CD8-positive, alpha-beta memory T cell (primary cell): ENCODE results near the gene DES. TPM values are rescaled to one million over a fixed set of nuclear protein-coding genes. Genes with fewer than 3 reads are reported as not detected.
A peak's percentile ranks its signal among the peaks of the same experiment; 100 is the strongest.

Experiments used
- CTCF ChIA-PET: fragments of 350-600 bp; sonication (Branson Sonifier 250); formaldehyde crosslinking; loops from one replicate; lab custom pipeline; 2021; ENCODE audit warnings: antibody characterized with exemption; lab: Charles Lee
- POLR2A ChIA-PET: fragments of 350-600 bp; sonication (Branson Sonifier 250); formaldehyde crosslinking; loops from one replicate; lab custom pipeline; 2021; ENCODE audit warnings: antibody characterized with exemption; lab: Charles Lee
- DNase-seq, 5 donors: peaks; one replicate each; pipeline versions ENCODE4 v3.0.0 to v3.0.0-alpha.2; 2020 to 2022; ENCODE audit warnings: mixed read lengths in 1 of 5
- H3K27ac ChIP-seq: one replicate; pipeline ENCODE4 v1.7.0; 2013; ENCODE audit warnings: low read depth, mild to moderate bottlenecking, low read length, moderate library complexity
- H3K27me3 ChIP-seq: 2 replicates; pipeline ENCODE4 v1.7.0; 2013; ENCODE audit warnings: low read length, mild to moderate bottlenecking; ENCODE audit not compliant: insufficient read depth, poor library complexity, severe bottlenecking
- H3K36me3 ChIP-seq: 2 replicates; pipeline ENCODE4 v1.7.0; 2013; ENCODE audit warnings: mild to moderate bottlenecking, low read length, moderate library complexity; ENCODE audit not compliant: insufficient read depth
- H3K4me1 ChIP-seq: 2 replicates; pipeline ENCODE4 v1.7.0; 2013; ENCODE audit warnings: mild to moderate bottlenecking, low read length, moderate library complexity; ENCODE audit not compliant: insufficient read depth
- H3K4me3 ChIP-seq: 2 replicates; pipeline ENCODE4 v1.7.0; 2013; ENCODE audit warnings: mild to moderate bottlenecking, low read length
- H3K9me3 ChIP-seq: 2 replicates; pipeline ENCODE4 v1.7.0; 2013; ENCODE audit warnings: mild to moderate bottlenecking, low read length
- H3K27ac Mint-ChIP-seq, 8 donors: one replicate each; pipeline ENCODE4 v1.8.0; 2020 to 2021; ENCODE audit warnings: mixed read lengths in 8 of 8, mild to moderate bottlenecking in 6 of 8, inconsistent platforms in 3 of 8, moderate library complexity in 3 of 8
- H3K27me3 Mint-ChIP-seq, 2 donors: one replicate each; pipeline ENCODE4 v1.8.0; 2020 to 2021; ENCODE audit warnings: mixed read lengths in 2 of 2, mild to moderate bottlenecking in 1 of 2, moderate library complexity in 1 of 2
- H3K36me3 Mint-ChIP-seq, 3 donors: one replicate each; pipeline ENCODE4 v1.8.0; 2020 to 2021; ENCODE audit warnings: mixed read lengths in 3 of 3, inconsistent platforms in 1 of 3, mild to moderate bottlenecking in 1 of 3
- H3K4me1 Mint-ChIP-seq, 3 donors: one replicate each; pipeline ENCODE4 v1.8.0; 2020 to 2021; ENCODE audit warnings: mixed read lengths in 3 of 3, inconsistent platforms in 1 of 3, mild to moderate bottlenecking in 1 of 3
- H3K4me3 Mint-ChIP-seq, 7 donors: one replicate each; pipeline ENCODE4 v1.8.0; 2020 to 2021; ENCODE audit warnings: mixed read lengths in 7 of 7, mild to moderate bottlenecking in 6 of 7, moderate library complexity in 4 of 7, inconsistent platforms in 2 of 7
- H3K9me3 Mint-ChIP-seq, 5 donors: one replicate each; pipeline ENCODE4 v1.8.0; 2020 to 2022; ENCODE audit warnings: mixed read lengths in 5 of 5, mild to moderate bottlenecking in 3 of 5, moderate library complexity in 2 of 5, inconsistent platforms in 1 of 5
- polyA plus RNA-seq: library from polyadenylated mRNA; unstranded; fragments of 300-500 nt; fragmentation: Illumina TruSeq; gene quantifications from one replicate; pipeline ENCODE4 v1.2.3, GENCODE V29; 2021
- total RNA-seq, 2 experiments: library from RNA; stranded (reverse); gene quantifications; one replicate each; pipeline ENCODE4 v1.2.3, GENCODE V29; 2021

The DES gene
- total and polyA plus RNA-seq, 3 experiments from 2014 or later: not detected

- H3K27me3 Mint-ChIP-seq: peaks cover 0 to 3% of the 10 kb centered on the region in 2 donors
Measured at GRCh38 chr2:219466816-219467735, 48.9 kb downstream of the DES start.

GRCh38 chr2:219467736-219468075, 49.5 kb downstream of the DES start:
- POLR2A ChIA-PET: no interaction called here
- Mint-ChIP-seq H3K4me1 (no peaks in the 10 kb centered on the region), H3K4me3 (no peak overlapping the region), H3K36me3 (no peaks in the 10 kb centered on the region), H3K27me3 (peaks cover 0 to 3% of the 10 kb centered on the region in 2 donors), H3K27ac (no peak overlapping the region), H3K9me3 (no peaks in the 10 kb centered on the region)
- H3K27me3 ChIP-seq: no peaks in the 10 kb centered on the region
- CTCF ChIA-PET: no interaction called here
- H3K27ac ChIP-seq: no peak overlapping the region
- H3K36me3 ChIP-seq: no peaks in the 10 kb centered on the region
- no peaks in the 10 kb centered on the region for H3K9me3 ChIP-seq
- DNase-seq: no peak
- H3K4me1 ChIP-seq: no peaks in the 10 kb centered on the region
- H3K4me3 ChIP-seq: no peak overlapping the region

More at GRCh38 chr2:219466816-219467735, 48.9 kb downstream of the DES start:
- no peak for DNase-seq
- H3K4me3 ChIP-seq: no peak overlapping the region
- Mint-ChIP-seq H3K4me3 (no peak overlapping the region), H3K4me1 (no peaks in the 10 kb centered on the region), H3K36me3 (no peaks in the 10 kb centered on the region), H3K9me3 (no peaks in the 10 kb centered on the region), H3K27ac (no peak overlapping the region)
- ChIA-PET CTCF (no interaction called here), POLR2A (no interaction called here)
- H3K27ac ChIP-seq: no peak overlapping the region
- no peaks in the 10 kb centered on the region for H3K36me3 ChIP-seq
- no peaks in the 10 kb centered on the region for H3K4me1 ChIP-seq
- no peaks in the 10 kb centered on the region for H3K27me3 ChIP-seq
- no peaks in the 10 kb centered on the region for H3K9me3 ChIP-seq

- no peaks in the 10 kb centered on the region for H3K4me1 ChIP-seq
- no peaks in the 10 kb centered on the region for H3K27me3 ChIP-seq
- no peaks in the 10 kb centered on the region for H3K36me3 ChIP-seq
- H3K9me3 ChIP-seq: no peaks in the 10 kb centered on the region
- Mint-ChIP-seq H3K4me3 (no peak overlapping the region), H3K27me3 (peaks cover 0 to 3% of the 10 kb centered on the region in 2 donors), H3K36me3 (no peaks in the 10 kb centered on the region), H3K9me3 (no peaks in the 10 kb centered on the region), H3K27ac (no peak overlapping the region), H3K4me1 (no peaks in the 10 kb centered on the region)
- no peak overlapping the region for H3K27ac ChIP-seq
- no peak overlapping the region for H3K4me3 ChIP-seq
- CTCF ChIA-PET: no interaction called here
- DNase-seq: no peak
- POLR2A ChIA-PET: no interaction called here
Measured at GRCh38 chr2:219468410-219469185, 50.4 kb downstream of the DES start.

GRCh38 chr2:219469186-219469724, 51.1 kb downstream of the DES start:
- Histone ChIP-seq H3K27ac (no peak overlapping the region), H3K4me1 (no peaks in the 10 kb centered on the region), H3K27me3 (no peaks in the 10 kb centered on the region), H3K36me3 (no peaks in the 10 kb centered on the region), H3K4me3 (no peak overlapping the region), H3K9me3 (no peaks in the 10 kb centered on the region)
- CTCF ChIA-PET: interaction anchor here (1.2 to 1.3 kb wide), 2 partner anchors 41 to 60 kb away, joined by 3 to 7 read pairs; no protein-coding TSS in a partner anchor
- no peak for DNase-seq
- Mint-ChIP-seq H3K36me3 (no peaks in the 10 kb centered on the region), H3K9me3 (no peaks in the 10 kb centered on the region), H3K27ac (no peak overlapping the region), H3K4me1 (no peaks in the 10 kb centered on the region), H3K27me3 (peaks cover 0 to 5% of the 10 kb centered on the region in 2 donors), H3K4me3 (no peak overlapping the region)
- POLR2A ChIA-PET: no interaction called here

- Mint-ChIP-seq H3K9me3 (no peaks in the 10 kb centered on the region), H3K27ac (no peak overlapping the region), H3K4me1 (no peaks in the 10 kb centered on the region), H3K36me3 (no peaks in the 10 kb centered on the region), H3K27me3 (peaks cover 0 to 5% of the 10 kb centered on the region in 2 donors), H3K4me3 (no peak overlapping the region)
- no peaks in the 10 kb centered on the region for H3K9me3 ChIP-seq
- H3K27me3 ChIP-seq: no peaks in the 10 kb centered on the region
- H3K4me1 ChIP-seq: no peaks in the 10 kb centered on the region
- CTCF ChIA-PET: interaction anchor here (1.2 to 1.3 kb wide), 2 partner anchors 40 to 59 kb away, joined by 3 to 7 read pairs; no protein-coding TSS in a partner anchor
- POLR2A ChIA-PET: no interaction called here
- H3K36me3 ChIP-seq: no peaks in the 10 kb centered on the region
- no peak for DNase-seq
- H3K27ac ChIP-seq: no peak overlapping the region
- no peak overlapping the region for H3K4me3 ChIP-seq
Measured at GRCh38 chr2:219470429-219470828, 52.3 kb downstream of the DES start.

GRCh38 chr2:219471476-219472371, 53.5 kb downstream of the DES start:
- H3K27me3 Mint-ChIP-seq: peaks cover 5% of the 10 kb centered on the region in 2 donors
- H3K36me3 Mint-ChIP-seq: no peaks in the 10 kb centered on the region
- no peak overlapping the region for H3K4me3 ChIP-seq
- H3K36me3 ChIP-seq: no peaks in the 10 kb centered on the region
- H3K27ac ChIP-seq: no peak overlapping the region
- peak overlapping the region in 1 of 7 donors; percentile 27 for H3K4me3 Mint-ChIP-seq
- H3K9me3 ChIP-seq: no peaks in the 10 kb centered on the region
- peaks cover 4 to 5% (median 4%) of the 10 kb centered on the region in 3 donors for H3K4me1 Mint-ChIP-seq
- H3K4me1 ChIP-seq: no peaks in the 10 kb centered on the region
- POLR2A ChIA-PET: no interaction called here
- no peak for DNase-seq
- CTCF ChIA-PET: no interaction called here
- no peaks in the 10 kb centered on the region for H3K9me3 Mint-ChIP-seq
- H3K27ac Mint-ChIP-seq: no peak overlapping the region
- no peaks in the 10 kb centered on the region for H3K27me3 ChIP-seq

GRCh38 chr2:219472629-219473187, 54.5 kb downstream of the DES start:
- H3K27ac ChIP-seq: no peak overlapping the region
- no peak for DNase-seq
- Mint-ChIP-seq H3K27me3 (peaks cover 5% of the 10 kb centered on the region in 2 donors), H3K27ac (no peak overlapping the region), H3K4me1 (peaks cover 4 to 5% (median 4%) of the 10 kb centered on the region in 3 donors), H3K36me3 (no peaks in the 10 kb centered on the region), H3K9me3 (no peaks in the 10 kb centered on the region), H3K4me3 (no peak overlapping the region)
- no peak overlapping the region for H3K4me3 ChIP-seq
- no peaks in the 10 kb centered on the region for H3K27me3 ChIP-seq
- CTCF ChIA-PET: interaction anchor here (1.5 kb wide), 1 partner anchor 57 kb away, joined by 7 read pairs; no protein-coding TSS in a partner anchor
- no peaks in the 10 kb centered on the region for H3K4me1 ChIP-seq
- H3K36me3 ChIP-seq: no peaks in the 10 kb centered on the region
- POLR2A ChIA-PET: no interaction called here
- H3K9me3 ChIP-seq: no peaks in the 10 kb centered on the region
